Measurements from ENCODE around the gene GSTM3.
"Not testable (repeated sequence)": the region's sequence is repeated elsewhere in the genome, so short reads cannot be mapped to it uniquely, and the experiment has no call there.

GSTM3 gene

DNA sequence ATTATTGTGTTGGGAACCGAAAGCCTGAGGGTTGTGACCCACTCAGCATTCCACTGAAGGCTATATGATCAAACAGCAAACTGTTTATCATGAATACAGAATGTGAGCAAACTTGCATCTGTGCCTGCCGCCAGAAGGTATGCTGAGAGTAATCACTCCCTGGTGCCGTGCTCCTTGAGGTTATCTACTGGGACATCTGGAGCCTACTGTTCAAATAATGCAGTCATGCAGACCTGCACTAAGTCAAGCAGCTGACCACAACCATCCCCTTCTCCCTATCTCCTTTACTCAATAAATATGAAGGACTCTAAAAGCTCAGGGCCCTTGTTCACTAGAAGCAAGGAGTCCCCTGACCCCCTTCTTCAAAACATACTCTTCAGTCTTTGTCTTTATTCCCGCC, 15.3 kb downstream of the GSTM3 start:
- DNase-seq: no peak

DNA sequence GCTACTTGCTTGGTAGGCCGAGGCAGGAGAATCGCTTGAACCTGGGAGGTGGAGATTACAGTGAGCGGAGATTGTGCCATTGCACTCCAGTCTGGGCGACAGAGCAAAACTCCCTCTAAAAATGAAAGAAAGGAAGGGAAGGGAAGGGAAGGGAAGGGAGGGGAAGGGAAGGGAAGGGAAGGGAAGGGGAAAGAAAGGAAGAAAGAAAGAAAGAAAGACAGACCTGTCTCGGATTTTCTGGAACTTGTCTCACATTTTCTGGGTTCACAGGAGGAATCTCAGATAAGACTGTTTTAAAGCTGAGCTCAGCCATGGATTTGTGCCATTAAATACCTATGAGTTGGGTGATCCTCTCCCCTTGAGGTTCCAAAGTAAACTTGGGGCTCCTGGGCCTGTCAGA, 15.9 kb downstream of the GSTM3 start:
- DNase-seq: no peak

DNA sequence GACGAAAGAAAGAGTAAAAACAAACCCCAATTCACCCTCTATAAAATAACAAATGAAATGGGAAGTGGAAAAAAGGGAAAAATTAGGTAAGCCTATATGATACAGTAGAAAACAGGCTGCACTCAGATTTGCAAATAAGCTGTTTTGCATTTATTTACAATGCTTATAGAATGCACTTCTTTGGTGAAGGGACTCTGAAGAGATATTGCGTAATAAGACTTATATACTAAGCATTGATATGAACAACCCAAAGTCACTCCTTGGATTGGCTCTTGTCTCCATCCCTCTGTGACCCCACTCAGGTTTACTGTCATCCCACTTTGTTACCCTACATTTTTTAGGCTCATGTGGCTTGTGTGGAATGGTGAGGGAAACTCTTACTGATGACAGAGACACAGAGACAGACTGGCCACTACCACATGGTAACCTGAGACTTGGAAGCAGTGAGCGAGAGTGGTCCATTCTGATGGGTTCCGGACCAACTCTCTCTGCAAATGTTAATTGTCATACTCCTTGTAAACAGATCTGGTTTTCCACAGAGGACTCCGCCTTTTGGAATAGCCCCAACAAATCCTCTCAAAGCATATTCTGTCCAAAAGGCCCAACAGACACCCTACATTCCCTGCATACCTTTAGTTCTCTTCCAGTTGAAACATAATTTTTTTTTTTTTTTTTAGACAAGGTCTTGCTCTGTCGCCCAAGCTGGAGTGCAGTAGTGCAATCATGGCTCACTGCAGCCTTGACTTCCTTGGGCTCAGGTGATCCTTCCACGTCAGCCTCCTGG, 17.7 kb downstream of the GSTM3 start:
- no peak for DNase-seq

DNA sequence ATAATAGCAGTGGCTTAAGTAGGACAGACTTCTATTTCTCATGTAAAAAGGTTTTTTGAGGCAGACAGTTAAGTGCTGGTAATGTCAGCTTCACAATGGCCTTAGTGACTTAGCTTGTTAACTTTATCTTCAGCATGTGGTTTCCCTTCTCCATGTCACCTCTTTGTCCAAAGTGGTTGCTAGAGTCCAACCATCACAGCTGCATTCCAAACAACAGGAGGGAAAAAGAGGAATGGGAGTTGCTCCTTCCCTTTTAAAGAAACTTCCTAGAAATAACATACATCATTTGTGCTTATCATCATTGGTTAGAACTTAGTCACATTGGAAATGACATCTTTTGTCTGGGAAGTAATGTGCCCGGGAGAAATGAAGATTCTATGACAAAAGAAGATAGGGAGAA, 18.9 kb downstream of the GSTM3 start:
- no peak for DNase-seq

DNA sequence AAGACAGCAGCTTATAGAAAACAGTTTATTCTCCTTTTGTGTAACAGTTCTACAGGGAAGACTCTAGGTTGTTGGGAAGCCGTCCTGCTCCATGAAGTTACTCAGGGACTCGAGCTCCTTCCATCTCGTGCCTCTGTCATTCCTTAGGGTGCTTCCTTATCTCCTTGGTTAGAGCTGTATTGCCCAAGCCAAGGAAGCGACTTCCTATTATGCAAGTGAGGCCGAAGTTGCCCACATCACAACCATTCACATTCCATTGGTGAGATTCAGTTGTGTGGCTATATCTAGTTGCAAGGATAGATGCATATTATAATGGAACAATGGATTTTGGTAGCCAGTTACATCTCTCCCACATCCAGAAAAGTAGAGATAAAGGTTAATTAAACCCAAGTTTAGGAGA, 19.8 kb downstream of the GSTM3 start:
- no peak for DNase-seq

DNA sequence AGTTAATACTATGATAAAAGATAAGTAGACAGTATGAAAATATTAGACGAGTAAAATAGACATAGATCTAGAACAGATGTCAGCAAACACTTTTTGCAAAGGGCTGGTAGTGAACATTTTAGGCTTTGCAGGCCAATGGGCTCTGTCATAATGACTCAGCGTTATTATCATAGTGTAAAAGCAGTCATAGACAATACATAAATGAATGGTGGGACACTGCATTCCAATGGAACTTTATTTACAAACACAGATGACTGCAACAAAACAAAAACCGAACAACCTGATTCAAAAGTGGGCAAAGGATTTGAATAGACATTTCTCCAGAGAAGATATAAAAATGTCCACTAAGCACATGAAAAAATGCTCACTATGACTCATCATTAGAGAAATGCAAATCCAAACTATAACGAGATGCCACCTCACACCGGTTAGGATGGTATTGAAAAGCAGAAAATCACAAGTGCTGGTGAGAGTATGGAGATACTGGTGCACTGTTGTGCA, 21.5 kb downstream of the GSTM3 start:
- DNase-seq: no peak

DNA sequence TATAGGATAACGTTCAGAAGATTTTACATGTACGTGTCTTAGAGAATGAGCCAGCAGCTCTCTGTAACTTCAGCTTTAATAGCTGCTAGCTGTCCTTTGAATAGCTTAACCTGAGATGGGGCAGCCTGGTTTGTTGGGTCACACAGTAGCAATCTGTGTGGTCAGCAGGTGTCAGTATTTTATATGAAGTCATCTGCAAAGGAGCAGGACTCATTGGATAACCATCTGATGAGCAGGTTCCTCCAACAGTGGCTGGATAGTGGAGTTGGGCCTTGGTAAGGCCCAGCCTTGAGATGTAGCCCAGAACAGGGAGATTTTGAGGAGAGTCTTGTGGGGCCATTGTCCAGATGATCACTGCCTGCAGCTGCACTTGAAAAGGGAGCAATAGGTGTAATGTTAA, 22.3 kb downstream of the GSTM3 start:
- no peak for DNase-seq

DNA sequence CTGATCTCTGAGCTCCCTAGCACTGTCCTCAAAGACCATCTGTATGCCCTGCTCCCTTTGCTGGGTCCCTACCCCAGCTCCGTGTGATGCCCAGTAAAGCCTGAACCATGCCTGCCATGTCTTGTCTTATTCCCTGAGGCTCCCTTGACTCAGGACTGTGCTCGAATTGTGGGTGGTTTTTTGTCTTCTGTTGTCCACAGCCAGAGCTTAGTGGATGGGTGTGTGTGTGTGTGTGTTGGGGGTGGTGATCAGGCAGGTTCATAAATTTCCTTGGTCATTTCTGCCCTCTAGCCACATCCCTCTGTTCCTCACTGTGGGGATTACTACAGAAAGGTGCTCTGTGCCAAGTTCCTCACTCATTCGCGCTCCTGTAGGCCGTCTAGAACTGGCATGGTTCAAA, 23.1 kb downstream of the GSTM3 start:
- no peak for DNase-seq

DNA sequence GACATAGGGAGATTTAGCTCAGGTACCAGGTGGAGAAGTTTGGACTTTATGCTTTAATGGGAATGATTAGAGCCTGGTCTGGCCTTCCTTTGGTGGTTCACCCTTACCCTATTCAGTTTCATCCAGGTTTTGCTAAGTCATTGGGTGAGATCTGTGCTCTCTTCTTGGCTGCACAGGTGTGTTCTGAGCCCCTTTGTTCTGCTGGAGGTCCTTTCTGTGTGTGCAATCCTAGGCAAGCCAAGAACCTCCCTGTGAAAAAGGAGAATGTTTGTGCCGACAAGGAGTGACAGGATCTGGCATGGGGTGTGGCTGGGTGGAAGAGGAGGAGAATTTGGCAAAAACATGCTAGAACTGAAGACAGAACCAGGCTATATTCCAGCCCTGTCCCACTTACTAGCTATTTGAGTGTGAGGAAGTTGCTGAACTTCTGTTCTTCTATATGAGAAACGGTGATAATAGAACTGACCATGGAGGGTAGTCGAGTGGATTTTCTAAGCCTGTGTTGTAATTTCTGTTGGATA, 24.2 kb downstream of the GSTM3 start:
- DNase-seq: no peak

DNA sequence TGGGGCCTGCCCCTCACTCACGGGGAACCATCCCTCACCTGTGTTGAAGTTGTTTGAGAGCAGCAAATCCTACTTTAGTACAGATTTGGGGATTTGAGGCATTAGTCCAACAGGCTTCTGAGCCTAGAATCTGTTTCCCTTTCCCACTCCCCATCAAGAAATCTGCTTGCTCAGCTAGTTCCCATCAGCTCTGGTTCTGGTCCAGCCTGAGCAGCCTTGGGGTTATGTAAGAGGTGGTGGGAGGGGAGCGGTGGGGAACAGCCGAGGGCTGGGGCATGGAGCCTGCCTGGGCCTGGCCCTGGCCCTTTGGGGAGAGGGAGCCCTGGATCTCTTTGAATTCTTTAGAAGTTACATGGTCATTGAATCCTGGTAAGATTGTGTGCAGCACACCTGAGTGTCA, 24.7 kb downstream of the GSTM3 start:
- DNase-seq: no peak

DNA sequence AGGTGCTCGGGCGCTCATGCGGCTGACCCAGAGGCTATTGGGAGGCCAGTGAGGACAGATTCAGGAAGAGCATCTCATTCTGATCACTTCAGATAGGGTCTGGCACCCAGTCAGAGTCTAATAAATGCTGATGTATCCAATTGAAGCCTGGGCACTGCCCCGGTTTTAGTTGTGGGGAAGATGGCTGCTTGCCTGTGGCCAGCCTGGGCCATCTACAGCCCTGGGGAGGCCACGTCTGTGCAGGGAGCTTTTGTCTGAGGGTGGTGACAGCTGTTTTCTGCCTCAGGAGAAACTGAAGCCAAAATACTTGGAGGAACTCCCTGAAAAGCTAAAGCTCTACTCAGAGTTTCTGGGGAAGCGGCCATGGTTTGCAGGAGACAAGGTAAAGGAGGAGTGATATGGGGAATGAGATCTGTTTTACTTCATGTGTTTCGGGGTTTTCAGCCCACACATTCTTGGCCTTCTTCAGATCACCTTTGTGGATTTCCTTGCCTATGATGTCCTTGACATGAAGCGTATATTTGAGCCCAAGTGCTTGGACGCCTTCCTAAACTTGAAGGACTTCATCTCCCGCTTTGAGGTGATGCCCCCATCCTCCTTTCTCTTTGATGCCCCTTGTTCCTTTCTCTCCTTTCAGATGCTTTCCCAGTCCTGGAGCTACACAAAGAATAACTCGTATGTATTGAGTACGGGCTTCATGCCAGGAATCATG, 26.0 kb downstream of the GSTM3 start:
- no peak for DNase-seq

DNA sequence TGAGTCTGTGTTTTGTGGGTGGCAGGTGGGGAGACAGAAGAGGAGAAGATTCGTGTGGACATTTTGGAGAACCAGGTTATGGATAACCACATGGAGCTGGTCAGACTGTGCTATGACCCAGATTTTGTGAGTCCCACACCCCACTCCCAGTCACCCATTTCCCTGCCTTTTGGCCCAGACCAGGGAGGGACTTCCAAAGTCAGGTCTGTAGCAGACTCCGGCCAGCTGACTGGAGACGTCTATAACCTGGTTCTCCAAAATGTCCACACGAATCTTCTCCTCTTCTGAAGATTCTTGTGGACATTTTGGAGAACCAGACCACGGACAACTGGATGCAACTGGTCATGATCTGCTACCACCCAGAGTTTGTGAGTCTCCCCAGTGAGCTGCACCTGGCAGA, 27.2 kb downstream of the GSTM3 start:
- no peak for DNase-seq

DNA sequence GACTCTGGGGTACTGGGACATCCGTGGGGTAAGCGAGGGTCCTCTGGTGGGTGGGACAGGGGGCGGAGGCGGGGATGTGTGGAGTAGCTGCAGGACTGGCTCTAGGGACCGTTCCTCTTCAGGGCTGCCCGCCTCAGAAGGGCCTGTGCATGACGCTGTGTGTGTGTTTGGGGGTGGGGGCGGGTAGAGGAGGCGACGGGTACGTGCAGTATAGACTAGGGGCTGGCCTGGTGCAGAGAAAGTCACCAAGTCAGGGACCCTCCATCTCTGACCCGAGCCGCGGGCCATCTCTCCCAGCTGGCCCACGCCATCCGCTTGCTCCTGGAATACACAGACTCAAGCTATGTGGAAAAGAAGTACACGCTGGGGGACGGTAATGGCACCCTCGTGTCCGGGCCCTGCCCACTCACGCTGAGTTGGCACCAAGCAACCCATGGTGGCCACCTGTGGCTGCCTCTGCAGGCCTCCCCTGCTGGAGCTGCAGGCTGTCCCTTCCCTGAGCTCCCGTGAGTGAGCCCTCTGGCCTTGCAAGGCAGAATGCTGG, 28.4 kb downstream of the GSTM3 start:
- no peak for DNase-seq

DNA sequence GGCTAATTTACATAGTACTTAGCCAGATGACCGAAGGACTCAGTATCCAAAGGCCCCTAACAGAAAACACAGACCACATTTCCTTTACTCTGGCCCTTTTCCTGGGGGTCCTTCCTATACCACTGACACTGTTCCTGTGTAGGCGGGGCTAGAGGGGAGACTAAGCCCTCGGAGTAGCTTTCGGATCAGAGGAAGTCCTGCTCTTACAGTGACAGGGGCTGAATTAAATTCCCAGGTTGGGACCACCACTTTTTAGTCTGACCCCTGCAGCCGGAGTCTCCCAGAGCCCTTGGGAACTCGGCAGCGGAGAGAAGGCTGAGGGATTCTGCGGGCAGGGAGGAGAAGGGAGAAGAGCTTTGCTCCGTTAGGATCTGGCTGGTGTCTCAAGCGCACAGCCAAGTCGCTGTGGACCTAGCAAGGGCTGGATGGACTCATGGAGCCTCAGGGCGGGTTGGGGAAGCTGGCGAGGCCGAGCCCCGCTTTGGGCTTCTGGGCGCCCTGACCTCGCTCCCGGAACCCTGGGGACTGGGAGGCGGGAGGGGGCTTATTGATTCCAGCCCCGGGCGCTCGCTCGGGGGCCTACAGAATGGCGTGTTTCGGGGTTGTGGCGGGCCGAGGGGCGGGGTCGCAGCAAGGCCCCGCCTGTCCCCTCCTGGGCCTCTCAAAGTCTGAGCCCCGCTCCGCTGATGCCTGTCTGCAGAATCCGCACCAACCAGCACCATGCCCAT, 29.1 kb downstream of the GSTM3 start, which contains the start of gene GSTM5:
Gene GSTM5, plus strand, starts transcription at position 659 of the 728 bp plus-strand sequence. Its CDS starts 62 bp downstream, at position 721.
- DNase-seq: not testable (repeated sequence)

DNA sequence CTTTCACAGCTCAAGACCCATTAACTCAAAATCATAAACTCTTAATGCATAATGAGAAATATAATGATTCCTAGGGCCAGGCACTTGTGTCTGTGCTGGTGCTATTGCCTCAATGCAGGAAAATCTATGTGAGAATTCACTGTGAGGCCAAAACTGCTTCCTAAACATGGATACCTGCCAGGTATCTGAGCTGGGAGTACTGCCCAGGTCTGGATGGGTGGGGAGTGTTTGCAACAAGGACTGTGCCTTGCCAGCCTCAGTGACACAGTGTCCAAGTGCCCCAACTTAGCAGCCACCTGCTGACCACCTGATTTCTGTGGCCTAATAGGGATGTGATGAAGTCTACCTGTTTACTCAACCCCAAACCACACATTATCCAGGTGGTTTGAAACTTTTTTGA, 31.0 kb downstream of the GSTM3 start:
- DNase-seq: not testable (repeated sequence)

DNA sequence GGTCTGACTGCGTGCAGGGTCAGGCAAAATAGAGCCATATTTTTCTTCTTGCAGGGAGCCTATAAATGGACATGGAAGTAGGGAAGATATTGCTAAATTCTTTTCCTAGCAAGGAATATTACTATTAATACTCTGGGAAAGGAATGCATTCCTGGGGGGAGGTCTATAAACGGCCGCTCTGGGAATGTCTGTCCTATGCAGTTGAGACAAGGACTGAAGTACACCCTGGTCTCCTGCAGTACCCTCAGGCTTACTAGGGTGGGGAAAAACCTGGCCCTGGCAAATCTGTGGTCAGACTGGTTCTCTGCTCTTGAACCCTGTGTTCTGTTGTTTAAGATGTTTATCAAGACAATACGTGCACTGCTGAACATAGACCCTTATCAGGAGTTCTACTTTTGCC, 31.9 kb downstream of the GSTM3 start:
- not testable (repeated sequence) for DNase-seq

DNA sequence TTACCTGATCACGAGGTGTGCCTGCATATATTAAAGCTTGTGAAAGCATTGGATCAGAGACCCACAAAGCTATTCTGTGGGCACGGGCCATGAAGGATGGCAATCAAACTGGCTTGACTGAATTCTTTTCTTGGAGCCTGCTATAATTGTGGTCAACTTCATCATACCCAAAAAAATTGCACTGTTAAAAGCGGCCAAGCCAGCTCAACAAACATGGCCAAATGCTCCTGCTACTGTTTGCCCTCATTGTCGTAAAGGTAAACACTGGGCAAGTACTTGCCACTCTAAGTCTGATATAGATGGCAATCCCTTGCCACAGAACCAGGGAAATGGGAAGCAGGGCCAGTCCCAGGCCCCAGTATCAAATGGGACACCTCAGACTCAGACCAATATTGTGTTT, 35.4 kb downstream of the GSTM3 start:
- no peak for DNase-seq

DNA sequence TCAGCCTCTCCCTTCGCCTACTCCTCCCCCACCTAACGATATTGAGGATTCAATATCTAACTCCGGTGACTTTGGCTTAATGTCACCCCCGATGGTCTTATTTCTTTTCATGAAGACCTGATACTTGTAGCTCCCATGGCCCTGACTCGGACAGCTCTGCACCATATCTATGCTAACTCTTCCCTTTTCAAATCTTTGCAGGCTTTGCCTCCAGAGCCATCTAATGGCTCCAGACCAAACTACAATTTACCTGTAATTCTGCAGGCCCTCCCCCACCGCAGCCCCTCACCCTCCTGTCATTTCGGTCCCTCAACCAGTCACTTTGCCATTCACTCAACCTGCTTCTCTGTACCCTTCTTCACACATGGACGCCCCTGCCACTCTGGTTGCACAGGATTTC, 36.7 kb downstream of the GSTM3 start:
- DNase-seq: no peak

DNA sequence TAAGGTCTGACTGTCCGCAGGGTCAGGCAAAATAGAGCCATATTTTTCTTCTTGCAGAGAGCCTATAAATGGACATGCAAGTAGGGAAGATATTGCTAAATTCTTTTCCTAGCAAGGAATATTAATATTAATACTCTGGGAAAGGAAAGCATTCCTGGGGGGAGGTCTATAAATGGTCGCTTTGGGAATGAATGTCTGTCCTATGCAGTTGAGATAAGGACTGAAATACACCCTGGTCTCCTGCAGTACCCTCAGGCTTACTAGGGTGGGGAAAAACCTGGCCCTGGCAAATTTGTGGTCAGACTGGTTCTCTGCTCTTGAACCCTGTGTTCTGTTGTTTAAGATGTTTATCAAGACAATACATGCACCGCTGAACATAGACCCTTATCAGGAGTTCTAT, 37.9 kb downstream of the GSTM3 start:
- not testable (repeated sequence) for DNase-seq

DNA sequence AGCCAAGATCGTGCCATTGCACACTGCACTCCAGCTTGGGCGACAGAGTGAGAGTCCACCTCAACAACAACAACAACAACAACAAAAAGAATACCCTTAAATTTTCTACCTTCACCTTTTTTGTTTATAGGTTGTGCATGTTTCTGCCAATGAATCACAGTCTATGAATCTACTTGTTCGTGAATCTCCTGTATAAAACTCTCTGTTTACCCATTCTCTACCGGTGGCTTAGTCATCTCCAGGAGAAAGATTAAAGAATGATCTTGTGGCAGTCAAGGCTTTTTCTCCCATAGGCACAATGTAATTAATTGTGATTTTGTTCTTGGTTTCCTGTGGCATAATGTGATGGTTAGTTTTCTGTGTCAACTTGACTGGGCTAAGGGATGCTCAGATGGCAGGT, 43.0 kb downstream of the GSTM3 start:
- not testable (repeated sequence) for DNase-seq

DNA sequence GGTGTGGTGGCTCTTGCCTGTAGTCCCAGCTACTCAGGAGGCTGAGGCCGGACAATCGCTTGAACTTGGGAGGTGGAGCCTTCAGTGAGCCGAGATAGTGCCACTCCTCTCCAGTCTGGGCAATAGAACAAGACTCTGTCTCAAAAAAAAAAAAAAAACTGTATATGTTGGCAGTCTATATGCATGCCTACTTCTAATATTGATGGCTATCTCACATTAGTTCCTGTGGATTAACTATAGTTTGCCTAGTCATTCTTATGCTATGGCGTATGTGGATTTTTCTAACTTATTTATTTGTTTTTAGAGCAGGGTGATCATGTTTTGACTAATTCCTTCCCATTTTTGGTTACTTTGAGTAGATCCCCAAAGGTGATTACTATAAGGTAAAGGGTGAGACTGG, 43.8 kb downstream of the GSTM3 start:
- DNase-seq: no peak

DNA sequence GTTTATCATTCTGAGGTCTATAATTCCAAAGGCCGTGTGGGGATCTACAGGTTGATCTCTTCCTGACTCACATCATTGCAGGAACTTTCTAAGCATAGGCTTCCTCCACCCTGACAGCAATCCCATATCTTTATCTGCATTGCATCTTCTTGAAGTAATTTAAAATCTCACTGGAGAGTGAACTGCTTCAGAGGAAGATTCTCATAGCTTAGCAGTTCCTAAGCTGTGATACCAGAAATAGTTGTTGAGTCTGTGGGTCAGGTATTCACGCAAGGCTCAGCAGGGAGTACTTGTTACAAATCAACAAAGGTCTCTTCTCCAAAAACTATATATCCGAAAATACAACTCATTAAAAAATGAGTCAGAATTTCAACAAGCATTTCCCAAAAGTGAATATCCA, 45.7 kb downstream of the GSTM3 start:
- not testable (repeated sequence) for DNase-seq

DNA sequence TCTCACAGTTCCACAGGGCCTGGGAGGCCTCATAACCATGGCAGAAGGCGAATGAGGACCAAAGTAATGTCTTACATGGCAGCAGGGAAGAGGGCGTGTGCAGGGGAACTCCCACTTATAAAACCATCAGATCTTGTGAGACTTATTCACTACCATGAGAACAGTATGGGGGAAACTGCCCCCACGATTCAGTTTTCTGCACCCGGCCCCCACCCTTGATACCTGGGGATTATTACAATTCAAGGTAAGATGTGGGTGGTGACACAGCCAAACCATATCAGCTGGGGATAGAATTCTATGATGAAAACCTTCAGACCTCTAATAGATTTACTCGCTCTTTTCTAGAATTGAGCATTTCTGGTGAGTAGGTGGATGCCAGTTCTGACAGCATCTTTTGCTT, 46.4 kb downstream of the GSTM3 start:
- not testable (repeated sequence) for DNase-seq

Measured in DMS 273 treated with DMSO at 0.1 percent for 48 hours (cell line).